Gastrocnemius medialis (tissue), 4 donors: ENCODE measurements around the gene SYPL1. TPM values are rescaled to one million over a fixed set of nuclear protein-coding genes. Genes with fewer than 3 reads are reported as not detected.

Experiments
- ATAC-seq, 2 donors: fragments of 150-250 bp; one replicate each; pipeline ENCODE4 v1.9.1; 2016
- DNase-seq, 2 donors: peaks; one replicate each; pipeline ENCODE4 v3.0.0-alpha.2; 2019
- H3K27ac ChIP-seq, 4 donors: fragments of 200-600 bp; sonication (generic); 1 replicate in 1 of 4; 2 replicates in 3 of 4; pipeline ENCODE4 v1.5.1; 2016 to 2018; ENCODE audit warnings: mild to moderate bottlenecking in 2 of 4, moderate library complexity in 1 of 4
- H3K27me3 ChIP-seq, 3 donors: fragments of 200-600 bp; sonication (generic) in 2 of 3; 1 replicate in 1 of 3; 2 replicates in 2 of 3; pipeline versions ENCODE4 v1.5.1 to v1.6.0; 2016 to 2019; ENCODE audit warnings: mild to moderate bottlenecking in 1 of 3, moderate library complexity in 1 of 3
- H3K36me3 ChIP-seq, 2 donors: fragments of 200-600 bp; sonication (generic) in 1 of 2; one replicate each; pipeline ENCODE4 v1.5.1; 2017 to 2018
- H3K4me1 ChIP-seq, 2 donors: fragments of 200-600 bp; sonication (generic) in 1 of 2; one replicate each; pipeline ENCODE4 v1.5.1; 2016 to 2017; ENCODE audit warnings: mild to moderate bottlenecking in 2 of 2
- H3K4me3 ChIP-seq, 4 donors: fragments of 200-600 bp; sonication (generic) in 3 of 4; 1 replicate in 1 of 4; 2 replicates in 3 of 4; pipeline ENCODE4 v1.5.1; 2016 to 2019; ENCODE audit warnings: mild to moderate bottlenecking in 2 of 4
- H3K9me3 ChIP-seq, 3 donors: fragments of 200-600 bp; sonication (generic) in 2 of 3; 1 replicate in 1 of 3; 2 replicates in 2 of 3; pipeline ENCODE4 v1.5.1; 2016 to 2019
- POLR2A ChIP-seq, 2 donors: fragments of 450-650 bp; IDR thresholded peaks; one replicate each; pipeline ENCODE4 v1.6.1; 2017; ENCODE audit warnings: antibody characterized with exemption in 2 of 2, mild to moderate bottlenecking in 2 of 2, moderate library complexity in 2 of 2
- in situ Hi-C, 4 donors: fragments of 200-750 bp; cut with MboI; loops; one replicate each; pipeline versions ENCODE4 v1.15.0 to v1.8.0; 2017; ENCODE audit warnings: low sequenced_read_pairs in 4 of 4
- intact Hi-C: fragments of 100-400 bp; cut with DNase I; formaldehyde crosslinking; loops from one replicate; pipeline ENCODE4 v1.15.1; 2023; ENCODE audit warnings: low total_unique reads
- total RNA-seq, 4 donors: library from RNA; depleted of rRNA; stranded (reverse); fragments of >200 nt; gene quantifications; one replicate each; pipeline versions ENCODE4 v1.1.0 to v1.2.3, GENCODE V29; 2016
- TF ChIP-seq, protein P1 (sequence below), 5 experiments: fragments of 450-650 bp in 3 of 5; fragments of 200-600 bp in 2 of 5; sonication (generic) in 2 of 5; IDR thresholded peaks in 4 of 5; conservative IDR thresholded peaks in 1 of 5; 1 replicate in 4 of 5; 2 replicates in 1 of 5; pipeline ENCODE4 v1.5.1; 2016 to 2019; ENCODE audit warnings: antibody characterized with exemption in 5 of 5, mild to moderate bottlenecking in 3 of 5, moderate library complexity in 3 of 5

Gene SYPL1
- total RNA-seq, 4 donors from 2014 or later: 81.5 to 90.9 (median 83.2) TPM

DNA sequence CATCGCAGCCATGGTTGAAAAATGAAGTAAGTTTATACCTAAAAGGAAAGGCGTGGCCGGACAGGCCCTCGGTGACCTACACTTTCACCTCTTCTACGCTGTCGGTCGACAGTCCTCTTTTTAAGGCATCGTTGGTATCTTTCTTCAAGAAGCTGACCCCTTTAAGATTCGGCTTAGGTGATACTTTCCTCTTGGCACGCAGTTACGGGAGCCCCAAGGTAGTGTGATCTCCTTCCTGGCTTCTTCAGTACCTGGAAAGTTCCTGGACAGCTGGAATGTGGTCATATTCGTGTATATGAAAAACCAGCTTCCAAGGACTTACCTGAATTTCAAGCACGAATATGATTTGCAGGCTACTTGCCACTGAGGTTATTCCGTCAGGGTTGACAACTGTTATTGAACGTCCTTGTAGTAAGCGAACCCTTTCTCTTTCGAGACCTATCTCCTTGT is 885 bp upstream of the SYPL1 start:
- DNase-seq (no peak), ATAC-seq (no peak)
- intact Hi-C loops (loop anchor here (1.0 to 5.0 kb wide), 5 partner anchors 26 to 1469 kb away; partner anchors contain the start of genes BCAP29 and KMT2E), in situ Hi-C loops (loop anchor here in 2 of 4 donors (25.0 kb wide), 2 partner anchors 1101 to 1126 kb away; partner anchors contain the start of gene KMT2E (in 1 of the 2))
- Histone ChIP-seq H3K36me3 (no peaks in the 10 kb centered on the region), H3K9me3 (no peaks in the 10 kb centered on the region), H3K27ac (peak overlapping the region; percentile 94 to 99 (median 98)), H3K27me3 (no peaks in the 10 kb centered on the region), H3K4me1 (peaks cover 53 to 61% of the 10 kb centered on the region in 2 donors), H3K4me3 (peak overlapping the region; percentile 71 to 82 (median 72))
- TF ChIP-seq, protein P1, sequence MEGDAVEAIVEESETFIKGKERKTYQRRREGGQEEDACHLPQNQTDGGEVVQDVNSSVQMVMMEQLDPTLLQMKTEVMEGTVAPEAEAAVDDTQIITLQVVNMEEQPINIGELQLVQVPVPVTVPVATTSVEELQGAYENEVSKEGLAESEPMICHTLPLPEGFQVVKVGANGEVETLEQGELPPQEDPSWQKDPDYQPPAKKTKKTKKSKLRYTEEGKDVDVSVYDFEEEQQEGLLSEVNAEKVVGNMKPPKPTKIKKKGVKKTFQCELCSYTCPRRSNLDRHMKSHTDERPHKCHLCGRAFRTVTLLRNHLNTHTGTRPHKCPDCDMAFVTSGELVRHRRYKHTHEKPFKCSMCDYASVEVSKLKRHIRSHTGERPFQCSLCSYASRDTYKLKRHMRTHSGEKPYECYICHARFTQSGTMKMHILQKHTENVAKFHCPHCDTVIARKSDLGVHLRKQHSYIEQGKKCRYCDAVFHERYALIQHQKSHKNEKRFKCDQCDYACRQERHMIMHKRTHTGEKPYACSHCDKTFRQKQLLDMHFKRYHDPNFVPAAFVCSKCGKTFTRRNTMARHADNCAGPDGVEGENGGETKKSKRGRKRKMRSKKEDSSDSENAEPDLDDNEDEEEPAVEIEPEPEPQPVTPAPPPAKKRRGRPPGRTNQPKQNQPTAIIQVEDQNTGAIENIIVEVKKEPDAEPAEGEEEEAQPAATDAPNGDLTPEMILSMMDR (IDR thresholded peaks at IDR 0.05 in 4 of 5, conservative IDR thresholded peaks at IDR 0.05 in 1 of 5): no peak
- TF ChIP-seq POLR2A (IDR thresholded peaks at IDR 0.05): no peak

DNA sequence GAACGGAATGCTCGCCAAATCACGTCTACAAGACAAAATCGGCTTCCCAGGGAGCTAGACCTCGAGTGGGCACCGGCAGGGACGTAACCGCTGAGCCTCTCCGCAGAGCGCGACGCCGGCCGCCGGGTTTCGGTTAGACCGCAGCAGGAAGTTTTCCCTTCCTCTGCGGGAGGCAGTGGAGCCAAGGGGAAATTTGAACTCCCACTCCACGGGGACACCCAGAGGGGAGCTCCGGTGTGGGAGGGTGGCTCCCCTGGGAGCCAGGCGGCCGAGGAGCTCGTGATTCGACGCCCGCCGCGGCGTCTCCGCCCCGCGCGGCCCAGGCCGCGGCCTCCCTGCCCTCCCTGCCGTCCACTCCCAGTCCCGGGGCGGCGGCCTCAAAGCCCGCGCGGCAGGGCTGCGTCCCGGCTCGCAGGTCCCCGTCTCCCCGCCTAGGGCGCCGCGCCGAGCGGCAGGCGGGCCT is 426 bp downstream of the SYPL1 start:
- peak; percentile 64 to 65 for ATAC-seq
- intact Hi-C loops (loop anchor here (1.0 to 5.0 kb wide), 6 partner anchors 27 to 1471 kb away; partner anchors contain the start of genes BCAP29 and KMT2E), in situ Hi-C loops (loop anchor here in 2 of 4 donors (25.0 kb wide), 2 partner anchors 1099 to 1124 kb away; partner anchors contain the start of gene KMT2E (in 1 of the 2))
- Histone ChIP-seq H3K36me3 (no peaks in the 10 kb centered on the region), H3K27ac (peak overlapping the region; percentile 94 to 99 (median 98)), H3K4me1 (peaks cover 58 to 60% of the 10 kb centered on the region in 2 donors), H3K27me3 (no peaks in the 10 kb centered on the region), H3K9me3 (no peaks in the 10 kb centered on the region), H3K4me3 (peak overlapping the region; percentile 71 to 82 (median 72))
- DNase-seq: peak; percentile 66 to 83
- peak in 1 of 2 donors; percentile 91 for TF ChIP-seq POLR2A (IDR thresholded peaks at IDR 0.05)
- TF ChIP-seq, protein P1 (IDR thresholded peaks at IDR 0.05 in 4 of 5, conservative IDR thresholded peaks at IDR 0.05 in 1 of 5): peak in 1 of 5 experiments; percentile 11

DNA sequence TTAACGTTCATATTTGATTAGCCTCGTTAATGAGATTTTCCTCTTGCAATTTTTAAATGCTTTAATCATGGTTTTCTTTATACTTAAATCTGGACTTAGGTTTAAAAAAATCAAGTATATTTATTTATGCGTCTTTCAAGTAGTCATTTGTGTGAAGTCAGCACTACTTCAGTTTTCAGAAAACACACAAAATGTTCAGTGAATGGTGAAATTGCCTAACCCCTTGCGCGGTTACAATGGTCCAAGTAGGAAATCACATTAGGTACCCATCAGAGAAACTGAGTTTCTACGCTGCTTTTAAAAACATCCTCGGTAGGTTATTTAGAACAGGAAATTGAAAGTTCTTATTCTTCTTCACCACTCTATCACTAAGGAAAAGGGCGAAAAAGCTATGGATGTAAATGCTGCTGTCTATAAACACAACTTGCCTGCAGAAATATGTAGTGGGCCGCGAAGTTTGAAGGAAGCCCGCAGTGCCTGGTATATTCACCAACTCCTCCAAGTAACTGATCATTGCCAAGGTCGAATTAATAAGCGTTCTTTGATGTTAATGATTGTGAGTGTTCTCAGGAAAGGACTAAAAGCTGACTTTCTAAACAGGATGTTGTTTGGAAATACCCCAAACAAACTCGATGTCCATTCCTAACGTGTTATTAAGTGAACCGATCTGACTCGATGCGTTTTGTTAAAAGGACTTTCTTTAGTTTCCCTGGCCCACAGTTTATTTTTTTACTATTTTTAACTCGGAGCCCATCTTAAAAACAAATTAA is 1.0 kb downstream of the SYPL1 start:
- Histone ChIP-seq H3K9me3 (no peaks in the 10 kb centered on the region), H3K27ac (peak overlapping the region; percentile 94 to 99 (median 98)), H3K4me1 (peaks cover 57 to 63% of the 10 kb centered on the region in 2 donors), H3K36me3 (no peaks in the 10 kb centered on the region), H3K27me3 (no peaks in the 10 kb centered on the region), H3K4me3 (peak overlapping the region; percentile 71 to 82 (median 72))
- TF ChIP-seq POLR2A (IDR thresholded peaks at IDR 0.05): no peak
- TF ChIP-seq, protein P1 (IDR thresholded peaks at IDR 0.05 in 4 of 5, conservative IDR thresholded peaks at IDR 0.05 in 1 of 5): no peak
- intact Hi-C loops (loop anchor here (1.0 to 5.0 kb wide), 4 partner anchors 41 to 1471 kb away; partner anchors contain the start of genes BCAP29 and KMT2E), in situ Hi-C loops (loop anchor here in 2 of 4 donors (25.0 kb wide), 2 partner anchors 1099 to 1124 kb away; partner anchors contain the start of gene KMT2E (in 1 of the 2))
- no peak for DNase-seq
- ATAC-seq: no peak

DNA sequence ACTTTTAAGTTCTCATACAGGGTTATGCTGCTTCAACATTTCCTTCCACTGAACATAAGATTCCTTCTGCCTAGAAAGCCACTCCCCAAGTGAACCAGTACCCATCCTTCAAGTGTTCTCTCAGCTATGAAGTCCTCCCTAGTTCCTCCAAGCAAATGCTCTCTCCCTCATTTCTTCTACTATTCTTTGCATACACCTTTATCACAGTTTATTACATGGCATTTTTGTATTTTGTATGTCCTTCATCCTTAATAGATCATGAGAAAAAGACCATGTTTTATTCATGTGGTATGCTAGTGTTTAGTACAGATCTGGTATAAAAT is 1.9 kb downstream of the SYPL1 start:
- H3K4me1 ChIP-seq: peaks cover 57 to 63% of the 10 kb centered on the region in 2 donors
- ATAC-seq (no peak), DNase-seq (no peak)
- intact Hi-C loops: loop anchor here (5.0 kb wide), 3 partner anchors 42 to 1472 kb away; partner anchors contain the start of genes BCAP29 and KMT2E
- peak overlapping the region; percentile 94 to 99 (median 98) for H3K27ac ChIP-seq
- H3K36me3 ChIP-seq: no peaks in the 10 kb centered on the region
- in situ Hi-C loops: loop anchor here in 2 of 4 donors (25.0 kb wide), 2 partner anchors 1098 to 1123 kb away; partner anchors contain the start of gene KMT2E (in 1 of the 2)
- H3K27me3 ChIP-seq: no peaks in the 10 kb centered on the region
- peak overlapping the region; percentile 71 to 82 (median 72) for H3K4me3 ChIP-seq
- no peaks in the 10 kb centered on the region for H3K9me3 ChIP-seq
- TF ChIP-seq, protein P1 (IDR thresholded peaks at IDR 0.05 in 4 of 5, conservative IDR thresholded peaks at IDR 0.05 in 1 of 5): no peak
- no peak for TF ChIP-seq POLR2A (IDR thresholded peaks at IDR 0.05)
